NCI-H2196 treated with DMSO at 0.1 percent for 48 hours (cell line): ENCODE measurements around the gene ATAD1.

Source experiments
- DNase-seq: peaks from one replicate; lab custom pipeline; 2025; ENCODE audit not compliant: unreplicated experiment; lab: John Stamatoyannopoulos, UW

Gene ATAD1

GRCh38 chr10:87720665-87721064 lies 97.4 kb downstream of the ATAD1 start:
- DNase-seq: no peak

GRCh38 chr10:87716348-87716670 lies 101.7 kb downstream of the ATAD1 start:
- DNase-seq: no peak

GRCh38 chr10:87715552-87716347 lies 102.3 kb downstream of the ATAD1 start:
- DNase-seq: no peak

- DNase-seq: no peak
Measured at GRCh38 chr10:87713707-87714106, 104.3 kb downstream of the ATAD1 start.

GRCh38 chr10:87712913-87713616 lies 105.0 kb downstream of the ATAD1 start:
- no peak for DNase-seq

GRCh38 chr10:87707254-87707653 lies 110.8 kb downstream of the ATAD1 start:
- DNase-seq: no peak

GRCh38 chr10:87706731-87707130 lies 111.3 kb downstream of the ATAD1 start:
- no peak for DNase-seq

- no peak for DNase-seq
Measured at GRCh38 chr10:87705339-87705738, 112.7 kb downstream of the ATAD1 start.

GRCh38 chr10:87703771-87704170 lies 114.3 kb downstream of the ATAD1 start:
- DNase-seq: no peak

- DNase-seq: no peak
Measured at GRCh38 chr10:87702973-87703294, 115.1 kb downstream of the ATAD1 start.

- no peak for DNase-seq
Measured at GRCh38 chr10:87702260-87702972, 115.6 kb downstream of the ATAD1 start.
